ENCODE measurements around the gene KANSL1L.
A peak's percentile ranks its signal among the peaks of the same experiment; 100 is the strongest.

KANSL1L gene

DNA sequence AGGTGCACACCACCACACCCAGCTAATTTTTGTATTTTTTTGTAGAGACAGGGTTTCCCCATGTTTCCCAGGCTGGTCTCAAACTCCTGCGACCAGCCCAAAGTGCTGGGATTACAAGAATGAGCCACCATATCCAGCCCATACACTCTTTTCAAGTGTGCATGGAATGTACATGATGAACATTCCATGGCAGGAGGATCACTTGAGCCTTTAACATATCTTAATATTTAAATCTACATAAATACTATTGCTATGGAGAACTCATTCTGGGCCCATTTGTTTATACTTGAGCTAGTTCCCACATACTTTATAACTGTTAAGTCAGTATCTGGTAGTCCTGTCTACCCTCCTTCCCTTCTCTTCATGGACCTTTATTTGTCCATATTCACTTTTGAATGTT, 120.3 kb downstream of the KANSL1L start:
- H3K14ac ChIP-seq (ENCODE audit: low read length), result no peak overlapping the region
- no peak overlapping the region for H3K9ac ChIP-seq (ENCODE audit: low read depth, low read length, poor library complexity)
- H3K36me3 ChIP-seq (replicated peaks in 1 of 2; ENCODE audit: control insufficient read depth in 2 of 2, insufficient read depth in 2 of 2, low read length in 2 of 2), result peaks cover 0 to 1% of the 10 kb centered on the region in 2 donors
- no CpG with 5 or more reads among the region's 1 CpG for WGBS, 2 donors (ENCODE audit: extremely low coverage in 2 of 2, insufficient read length in 2 of 2, insufficient replicate concordance in 1 of 2)
- no peak overlapping the region for H2BK5ac ChIP-seq (ENCODE audit: low read length)
- no peaks in the 10 kb centered on the region for H3K4me1 ChIP-seq (ENCODE audit: control insufficient read depth in 2 of 2, insufficient read depth in 1 of 2, low read depth in 1 of 2, low read length in 2 of 2)
- H3K4me2 ChIP-seq (ENCODE audit: insufficient read depth, low read length, poor library complexity, severe bottlenecking), result no peak overlapping the region
- no peak overlapping the region for H4K8ac ChIP-seq (ENCODE audit: low read depth, low read length)
- no peak overlapping the region for H2BK12ac ChIP-seq (ENCODE audit: low read length)
- no peak overlapping the region for H3K4ac ChIP-seq (ENCODE audit: low read length)
- H4K91ac ChIP-seq (ENCODE audit: low read depth, low read length, poor library complexity), result no peak overlapping the region
- H2BK120ac ChIP-seq (ENCODE audit: low read depth, low read length), result no peak overlapping the region
- no peak overlapping the region for H2BK15ac ChIP-seq (ENCODE audit: low read length)
- no peak overlapping the region for H3K27ac ChIP-seq (replicated peaks; ENCODE audit: low read length)
- no peak overlapping the region for H2AFZ ChIP-seq (ENCODE audit: low read length)
- no peaks in the 10 kb centered on the region for H3K79me1 ChIP-seq (ENCODE audit: low read depth, low read length)
- H3K27me3 ChIP-seq (ENCODE audit: control insufficient read depth in 3 of 3, insufficient read depth in 3 of 3, low read depth in 1 of 3, low read length in 3 of 3), result no peaks in the 10 kb centered on the region
- no peak overlapping the region for H3K23ac ChIP-seq (ENCODE audit: low read depth, low read length, poor library complexity)
- H2AK5ac ChIP-seq (ENCODE audit: low read depth, low read length), result no peak overlapping the region
- H3K4me3 ChIP-seq (ENCODE audit: low read length in 2 of 2), result no peak overlapping the region
- peaks cover 9 to 28% of the 10 kb centered on the region in 2 donors for H3K9me3 ChIP-seq (replicated peaks in 1 of 2; ENCODE audit: control insufficient read depth in 2 of 2, insufficient read depth in 1 of 2, low read depth in 1 of 2, low read length in 2 of 2)
- no peak for DNase-seq (ENCODE audit: low spot score)
- H3K18ac ChIP-seq (ENCODE audit: low read length), result no peak overlapping the region

DNA sequence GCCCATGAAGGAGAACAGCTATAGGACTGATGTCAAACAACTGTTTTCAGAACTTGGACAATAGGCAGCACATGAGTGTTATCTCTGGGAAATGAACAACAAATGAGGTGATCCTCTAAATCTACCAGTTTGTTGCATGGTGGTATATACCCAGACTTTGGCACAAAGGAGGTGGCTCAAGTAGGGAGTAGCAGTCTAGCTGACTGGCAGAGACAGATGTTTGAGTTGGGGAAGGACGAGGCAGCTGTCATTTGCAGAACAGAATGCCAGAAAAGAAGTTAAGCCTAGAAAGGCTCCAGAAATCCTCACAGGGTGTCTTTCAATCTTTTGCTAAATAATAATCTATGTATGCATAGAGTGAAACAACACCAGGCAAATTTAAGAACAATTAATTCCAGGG, 121.4 kb downstream of the KANSL1L start:
- Histone ChIP-seq H3K4ac (ENCODE audit: low read length) (no peak overlapping the region), H2BK15ac (ENCODE audit: low read length) (no peak overlapping the region), H3K27ac (replicated peaks; ENCODE audit: low read length) (no peak overlapping the region), H3K4me3 (ENCODE audit: low read length in 2 of 2) (no peak overlapping the region), H2AK5ac (ENCODE audit: low read depth, low read length) (no peak overlapping the region), H4K8ac (ENCODE audit: low read depth, low read length) (no peak overlapping the region), H3K23ac (ENCODE audit: low read depth, low read length, poor library complexity) (no peak overlapping the region), H4K91ac (ENCODE audit: low read depth, low read length, poor library complexity) (no peak overlapping the region), H3K18ac (ENCODE audit: low read length) (no peak overlapping the region), H3K79me1 (ENCODE audit: low read depth, low read length) (no peaks in the 10 kb centered on the region), H3K4me2 (ENCODE audit: insufficient read depth, low read length, poor library complexity, severe bottlenecking) (no peak overlapping the region), H3K9me3 (replicated peaks in 1 of 2; ENCODE audit: control insufficient read depth in 2 of 2, insufficient read depth in 1 of 2, low read depth in 1 of 2, low read length in 2 of 2) (peaks cover 7 to 29% of the 10 kb centered on the region in 2 donors), H3K4me1 (ENCODE audit: control insufficient read depth in 2 of 2, insufficient read depth in 1 of 2, low read depth in 1 of 2, low read length in 2 of 2) (no peaks in the 10 kb centered on the region), H3K36me3 (replicated peaks in 1 of 2; ENCODE audit: control insufficient read depth in 2 of 2, insufficient read depth in 2 of 2, low read length in 2 of 2) (peaks cover 0 to 1% of the 10 kb centered on the region in 2 donors), H2BK5ac (ENCODE audit: low read length) (no peak overlapping the region), H2BK120ac (ENCODE audit: low read depth, low read length) (no peak overlapping the region), H3K27me3 (ENCODE audit: control insufficient read depth in 3 of 3, insufficient read depth in 3 of 3, low read depth in 1 of 3, low read length in 3 of 3) (no peaks in the 10 kb centered on the region), H2BK12ac (ENCODE audit: low read length) (no peak overlapping the region), H2AFZ (ENCODE audit: low read length) (no peak overlapping the region), H3K14ac (ENCODE audit: low read length) (no peak overlapping the region), H3K9ac (ENCODE audit: low read depth, low read length, poor library complexity) (no peak overlapping the region)
- no peak for DNase-seq (ENCODE audit: low spot score)
- WGBS, 2 donors (ENCODE audit: extremely low coverage in 2 of 2, insufficient read length in 2 of 2, insufficient replicate concordance in 1 of 2), result no CpG with 5 or more reads among the region's 1 CpG

DNA sequence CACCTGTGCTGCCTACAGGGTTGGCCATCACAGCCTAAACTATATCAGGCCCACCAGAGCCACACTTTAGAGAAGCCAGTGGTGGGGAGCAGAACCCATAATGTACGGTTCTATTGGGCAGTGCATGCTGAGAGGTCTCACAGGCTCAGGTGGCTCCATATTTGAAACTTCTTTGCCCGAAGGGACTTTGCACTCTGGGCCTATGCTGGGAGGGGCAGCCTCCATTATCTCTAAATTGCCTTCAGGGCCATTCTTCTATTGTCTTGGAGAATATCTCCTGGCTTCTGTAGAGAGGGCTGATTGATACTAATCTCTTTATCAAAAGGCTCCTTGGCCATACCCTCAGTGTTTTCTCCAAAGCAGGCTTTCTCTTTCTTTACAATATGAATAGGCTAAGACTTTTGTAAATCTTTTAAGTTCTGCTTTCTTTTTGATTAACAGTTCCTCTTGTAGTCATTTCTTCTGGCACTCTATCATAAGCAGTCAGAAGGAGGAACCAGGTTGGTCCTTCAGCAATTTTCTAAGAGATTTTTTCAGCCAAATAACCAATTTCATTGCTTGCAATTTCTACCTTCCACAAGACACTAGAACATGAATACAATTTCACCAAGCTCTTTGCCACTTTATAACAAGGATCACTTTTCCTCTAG, 124.2 kb downstream of the KANSL1L start:
- no peak overlapping the region for H2BK15ac ChIP-seq (ENCODE audit: low read length)
- no CpG with 5 or more reads among the region's 2 CpGs for WGBS, 2 donors (ENCODE audit: extremely low coverage in 2 of 2, insufficient read length in 2 of 2, insufficient replicate concordance in 1 of 2)

DNA sequence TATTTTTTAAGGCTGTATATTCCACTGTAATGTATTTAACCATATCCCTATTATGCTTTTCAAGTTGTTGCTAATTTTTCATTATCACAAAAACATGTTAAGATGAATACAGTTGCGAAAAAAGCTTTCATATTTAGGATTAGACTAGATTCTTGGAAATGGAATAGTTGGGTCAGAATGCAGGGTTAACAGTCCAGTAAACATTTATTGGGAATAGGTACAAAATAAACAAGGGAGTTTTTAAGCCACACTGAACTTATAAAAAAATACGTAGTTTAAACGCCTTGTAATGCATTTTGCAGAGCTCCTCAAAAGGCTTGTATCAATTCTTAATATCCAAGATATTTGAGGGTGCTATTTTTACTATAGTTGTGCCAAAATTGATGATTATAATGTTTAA, 133.1 kb downstream of the KANSL1L start:
- no CpG with 5 or more reads among the region's 3 CpGs for WGBS, 2 donors (ENCODE audit: extremely low coverage in 2 of 2, insufficient read length in 2 of 2, insufficient replicate concordance in 1 of 2)
- no peak overlapping the region for H2BK120ac ChIP-seq (ENCODE audit: low read depth, low read length)
- no peak overlapping the region for H3K4me3 ChIP-seq (ENCODE audit: low read length in 2 of 2)
- H3K27me3 ChIP-seq (ENCODE audit: control insufficient read depth in 3 of 3, insufficient read depth in 3 of 3, low read depth in 1 of 3, low read length in 3 of 3), result no peaks in the 10 kb centered on the region
- H3K4me1 ChIP-seq (ENCODE audit: control insufficient read depth in 2 of 2, insufficient read depth in 1 of 2, low read depth in 1 of 2, low read length in 2 of 2), result no peaks in the 10 kb centered on the region
- H2AFZ ChIP-seq (ENCODE audit: low read length), result no peak overlapping the region
- H2AK5ac ChIP-seq (ENCODE audit: low read depth, low read length), result no peak overlapping the region
- H3K79me1 ChIP-seq (ENCODE audit: low read depth, low read length), result no peaks in the 10 kb centered on the region
- no peak overlapping the region for H3K27ac ChIP-seq (replicated peaks; ENCODE audit: low read length)
- DNase-seq (ENCODE audit: low spot score), result no peak
- H3K36me3 ChIP-seq (replicated peaks in 1 of 2; ENCODE audit: control insufficient read depth in 2 of 2, insufficient read depth in 2 of 2, low read length in 2 of 2), result no peaks in the 10 kb centered on the region
- H3K14ac ChIP-seq (ENCODE audit: low read length), result no peak overlapping the region
- H3K18ac ChIP-seq (ENCODE audit: low read length), result no peak overlapping the region
- H2BK12ac ChIP-seq (ENCODE audit: low read length), result no peak overlapping the region
- no peak overlapping the region for H3K4ac ChIP-seq (ENCODE audit: low read length)
- H3K4me2 ChIP-seq (ENCODE audit: insufficient read depth, low read length, poor library complexity, severe bottlenecking), result no peak overlapping the region
- no peaks in the 10 kb centered on the region for H3K9me3 ChIP-seq (replicated peaks in 1 of 2; ENCODE audit: control insufficient read depth in 2 of 2, insufficient read depth in 1 of 2, low read depth in 1 of 2, low read length in 2 of 2)
- no peak overlapping the region for H3K9ac ChIP-seq (ENCODE audit: low read depth, low read length, poor library complexity)
- no peak overlapping the region for H4K8ac ChIP-seq (ENCODE audit: low read depth, low read length)
- no peak overlapping the region for H4K91ac ChIP-seq (ENCODE audit: low read depth, low read length, poor library complexity)
- H2BK5ac ChIP-seq (ENCODE audit: low read length), result no peak overlapping the region
- no peak overlapping the region for H3K23ac ChIP-seq (ENCODE audit: low read depth, low read length, poor library complexity)
- no peak overlapping the region for H2BK15ac ChIP-seq (ENCODE audit: low read length)

More for the DNA sequence above, 124.2 kb downstream of the KANSL1L start:
- H3K27ac ChIP-seq (replicated peaks; ENCODE audit: low read length), result no peak overlapping the region
- H3K79me1 ChIP-seq (ENCODE audit: low read depth, low read length), result no peaks in the 10 kb centered on the region
- no peak overlapping the region for H2AFZ ChIP-seq (ENCODE audit: low read length)
- H3K36me3 ChIP-seq (replicated peaks in 1 of 2; ENCODE audit: control insufficient read depth in 2 of 2, insufficient read depth in 2 of 2, low read length in 2 of 2), result peaks cover 0 to 1% of the 10 kb centered on the region in 2 donors
- no peak overlapping the region for H4K8ac ChIP-seq (ENCODE audit: low read depth, low read length)
- no peak overlapping the region for H3K4me2 ChIP-seq (ENCODE audit: insufficient read depth, low read length, poor library complexity, severe bottlenecking)
- H2BK5ac ChIP-seq (ENCODE audit: low read length), result peak overlapping the region; percentile 1
- H2BK120ac ChIP-seq (ENCODE audit: low read depth, low read length), result no peak overlapping the region
- no peak overlapping the region for H2AK5ac ChIP-seq (ENCODE audit: low read depth, low read length)
- no peak overlapping the region for H3K4me3 ChIP-seq (ENCODE audit: low read length in 2 of 2)
- peaks cover 6 to 20% of the 10 kb centered on the region in 2 donors for H3K9me3 ChIP-seq (replicated peaks in 1 of 2; ENCODE audit: control insufficient read depth in 2 of 2, insufficient read depth in 1 of 2, low read depth in 1 of 2, low read length in 2 of 2)
- H4K91ac ChIP-seq (ENCODE audit: low read depth, low read length, poor library complexity), result no peak overlapping the region
- H3K23ac ChIP-seq (ENCODE audit: low read depth, low read length, poor library complexity), result no peak overlapping the region
- no peaks in the 10 kb centered on the region for H3K27me3 ChIP-seq (ENCODE audit: control insufficient read depth in 3 of 3, insufficient read depth in 3 of 3, low read depth in 1 of 3, low read length in 3 of 3)
- DNase-seq (ENCODE audit: low spot score), result no peak
- H2BK12ac ChIP-seq (ENCODE audit: low read length), result no peak overlapping the region
- no peak overlapping the region for H3K4ac ChIP-seq (ENCODE audit: low read length)
- no peak overlapping the region for H3K9ac ChIP-seq (ENCODE audit: low read depth, low read length, poor library complexity)
- H3K14ac ChIP-seq (ENCODE audit: low read length), result no peak overlapping the region
- no peak overlapping the region for H3K18ac ChIP-seq (ENCODE audit: low read length)
- no peaks in the 10 kb centered on the region for H3K4me1 ChIP-seq (ENCODE audit: control insufficient read depth in 2 of 2, insufficient read depth in 1 of 2, low read depth in 1 of 2, low read length in 2 of 2)
